HT1080 (cell line): ENCODE results near the gene LGALS7B. TPM values are rescaled to one million over a fixed set of nuclear protein-coding genes. Genes with fewer than 3 reads are reported as not detected.
"Not testable (repeated sequence)": the region's sequence is repeated elsewhere in the genome, so short reads cannot be mapped to it uniquely, and the experiment has no call there.

Source experiments
- DNase-seq: peaks from one replicate; pipeline ENCODE4 v3.0.0-alpha.2; 2015; ENCODE audit warnings: low read depth
- total RNA-seq: library from RNA; depleted of rRNA; stranded (reverse); fragments of >200 nt; shearing (Covaris generic); gene quantifications from 2 replicates; pipeline ENCODE4 v1.2.3, GENCODE V29; 2014

LGALS7B gene
- total RNA-seq, 1 experiment from 2014 or later = not detected

DNA sequence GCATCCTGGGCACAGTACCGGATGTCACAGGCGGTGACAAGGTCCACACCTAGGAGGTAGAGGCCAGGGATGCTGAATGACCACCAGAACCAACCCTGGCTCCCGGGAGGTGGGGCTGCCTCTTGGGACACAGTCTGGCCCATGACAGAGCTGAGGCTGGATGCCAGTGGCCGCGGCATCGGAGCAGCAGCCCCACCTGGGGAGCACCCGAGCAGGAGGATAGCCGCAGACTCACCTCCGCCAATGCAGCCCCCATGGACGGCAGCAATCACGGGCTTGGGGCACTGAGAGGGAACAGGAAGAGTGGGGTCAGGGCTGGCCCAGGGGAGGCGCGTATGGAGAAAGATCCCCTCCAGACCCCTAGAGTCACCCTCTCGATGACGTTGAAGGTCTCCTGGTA lies 28.1 kb downstream of the LGALS7B start:
- DNase-seq = no peak

DNA sequence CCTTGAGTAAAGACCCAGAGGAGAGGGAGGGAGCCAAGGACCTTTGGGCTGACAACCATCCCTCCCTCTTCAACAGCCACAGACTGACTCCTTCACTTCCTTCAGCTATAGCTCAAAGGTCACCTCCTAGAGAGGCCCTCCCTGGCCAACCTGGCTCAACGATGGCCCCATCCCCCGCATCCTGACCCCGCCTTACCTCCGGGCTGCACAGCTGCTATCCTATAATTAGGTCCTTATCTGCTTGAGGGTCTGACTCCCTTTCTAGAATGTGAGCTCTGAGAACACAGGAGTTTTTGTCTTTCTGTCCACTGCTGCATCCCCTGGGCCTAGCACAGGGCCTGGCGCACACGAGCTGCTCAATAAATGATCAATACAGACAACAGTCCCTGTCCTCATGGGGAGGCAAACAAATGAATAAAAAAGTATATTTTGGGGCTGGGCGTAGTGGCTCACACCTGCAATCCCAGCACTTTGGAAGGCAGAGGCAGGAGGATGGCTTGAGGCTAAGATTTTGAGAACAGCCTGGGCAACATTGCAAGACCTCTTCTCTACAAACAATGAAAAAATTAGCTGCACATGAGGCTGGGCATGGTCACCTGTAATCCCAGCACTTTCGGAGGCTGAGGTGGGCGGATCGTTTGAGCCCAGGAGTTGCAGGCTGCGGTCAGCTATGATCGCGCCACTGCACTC lies 30.4 kb downstream of the LGALS7B start:
- DNase-seq = no peak

DNA sequence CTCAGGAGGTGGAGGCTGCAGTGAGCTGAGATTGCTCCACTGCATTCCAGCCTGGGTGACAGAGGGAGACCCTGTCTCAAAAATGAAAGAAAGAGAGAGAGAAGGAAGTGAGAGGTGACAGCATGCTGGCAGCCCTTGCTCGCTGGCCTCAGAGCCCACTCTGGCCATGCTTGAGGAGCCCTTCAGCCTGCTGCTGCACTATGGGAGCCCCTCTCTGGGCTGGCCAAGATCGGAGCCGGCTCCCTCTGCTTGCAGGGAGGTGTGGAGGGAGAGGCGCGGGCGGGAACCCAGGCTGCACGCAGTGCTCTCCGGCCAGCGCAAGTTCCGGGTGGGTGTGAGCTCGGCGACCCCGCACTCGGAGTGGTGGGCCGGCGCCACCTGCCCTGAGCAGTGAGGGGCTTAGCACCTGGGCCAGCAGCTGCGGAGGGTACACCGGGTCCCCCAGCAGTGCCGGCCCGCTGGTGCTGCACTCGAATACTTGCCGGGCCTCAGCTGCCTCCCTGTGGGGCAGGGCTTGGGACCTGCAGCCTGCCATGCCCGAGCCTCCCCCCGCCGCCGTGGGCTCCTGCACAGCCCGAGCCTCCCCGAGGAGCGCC lies 32.3 kb downstream of the LGALS7B start:
- not testable (repeated sequence) for DNase-seq

GRCh38 chr19:38825936-38826335 lies 36.9 kb downstream of the LGALS7B start:
- not testable (repeated sequence) for DNase-seq

DNA sequence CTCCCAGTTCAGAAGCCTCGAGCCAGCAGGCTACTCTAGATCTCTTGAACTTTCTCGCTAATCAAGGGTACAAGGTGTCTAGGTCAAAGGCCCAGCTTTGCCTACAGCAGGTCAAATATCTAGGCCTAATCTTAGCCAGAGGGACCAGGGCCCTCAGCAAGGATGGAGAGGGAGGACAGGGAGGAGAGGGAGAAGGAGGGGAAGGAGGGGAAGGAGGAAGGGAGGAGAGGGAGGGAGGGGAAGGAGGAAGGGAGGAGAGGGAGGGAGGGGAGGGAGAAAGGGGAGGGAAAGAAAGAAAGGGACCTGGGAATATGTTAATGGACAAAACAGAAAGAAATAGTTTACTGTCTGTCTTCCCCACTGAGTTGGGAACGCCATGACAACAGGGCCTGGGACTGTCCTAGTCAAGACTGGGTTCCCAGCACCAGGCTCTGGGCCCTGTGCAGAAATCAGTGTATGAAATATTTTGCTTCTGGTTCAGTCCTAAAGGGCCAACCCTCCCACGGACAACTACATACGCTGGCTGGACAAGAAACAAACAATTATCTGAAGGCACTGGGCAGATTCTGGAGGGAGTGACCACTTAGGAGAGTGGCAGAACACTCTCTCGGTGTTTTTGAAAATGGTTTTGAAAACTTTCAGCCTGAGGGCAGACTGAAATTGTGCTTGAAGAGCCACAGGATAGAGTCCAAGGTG lies 38.0 kb downstream of the LGALS7B start:
- DNase-seq = no peak

GRCh38 chr19:38829203-38829602 lies 40.2 kb downstream of the LGALS7B start:
- not testable (repeated sequence) for DNase-seq

DNA sequence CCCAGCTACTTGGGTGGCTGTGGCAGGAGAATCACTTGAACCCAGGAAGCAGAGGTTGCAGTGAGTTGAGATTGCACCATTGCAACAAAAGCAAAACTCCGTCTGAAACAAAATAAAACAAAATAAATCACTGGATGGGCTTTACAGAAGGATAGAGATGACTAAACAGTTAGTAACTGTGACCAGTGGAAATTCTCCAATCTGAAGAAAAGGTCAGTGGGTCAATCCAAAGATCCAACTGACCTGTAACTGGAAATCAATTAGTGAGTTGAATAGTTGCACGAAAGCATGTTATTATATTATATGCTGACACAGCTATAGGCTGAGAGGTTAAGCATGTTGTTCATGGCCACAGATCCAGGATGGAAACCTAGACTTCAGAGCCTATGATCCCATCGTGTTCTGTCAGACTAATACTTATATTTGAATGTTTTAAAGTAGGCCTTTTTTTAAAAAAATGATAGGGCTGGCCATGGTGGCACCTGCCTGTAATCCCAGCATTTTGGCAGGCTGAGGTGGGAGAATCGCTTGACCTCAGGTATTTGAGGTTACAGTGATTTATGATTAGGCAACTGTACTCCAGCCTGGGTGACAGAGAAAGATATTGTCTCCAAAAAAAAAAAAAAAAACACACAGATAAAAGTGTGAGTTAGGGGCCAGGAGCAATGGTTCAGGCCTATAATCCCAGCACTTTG lies 41.2 kb downstream of the LGALS7B start:
- DNase-seq = no peak

- DNase-seq = peak; percentile 64
Measured at GRCh38 chr19:38831142-38831605, 42.2 kb downstream of the LGALS7B start.

GRCh38 chr19:38833092-38833425 lies 44.1 kb downstream of the LGALS7B start:
- no peak for DNase-seq

GRCh38 chr19:38834104-38834490 lies 45.1 kb downstream of the LGALS7B start:
- no peak for DNase-seq

DNA sequence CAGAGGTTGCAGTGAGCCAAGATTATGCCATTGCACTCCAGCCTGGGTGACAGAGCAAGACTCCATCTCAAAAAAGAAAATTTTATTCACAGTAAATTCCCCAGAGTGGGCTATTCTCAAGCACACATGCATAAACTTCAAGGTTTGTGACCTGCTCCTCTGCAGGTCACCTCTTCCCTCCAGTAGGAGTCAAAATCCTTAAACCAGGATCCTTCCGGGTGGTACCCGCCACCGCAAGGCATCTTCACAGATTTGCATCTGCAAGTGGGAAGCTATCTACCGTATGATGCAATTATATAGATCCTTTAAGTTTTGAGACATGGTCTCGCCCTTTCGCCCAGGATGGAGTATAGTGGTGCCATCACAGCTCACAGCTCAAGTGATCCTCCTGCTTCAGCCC lies 45.6 kb downstream of the LGALS7B start:
- no peak for DNase-seq

DNA sequence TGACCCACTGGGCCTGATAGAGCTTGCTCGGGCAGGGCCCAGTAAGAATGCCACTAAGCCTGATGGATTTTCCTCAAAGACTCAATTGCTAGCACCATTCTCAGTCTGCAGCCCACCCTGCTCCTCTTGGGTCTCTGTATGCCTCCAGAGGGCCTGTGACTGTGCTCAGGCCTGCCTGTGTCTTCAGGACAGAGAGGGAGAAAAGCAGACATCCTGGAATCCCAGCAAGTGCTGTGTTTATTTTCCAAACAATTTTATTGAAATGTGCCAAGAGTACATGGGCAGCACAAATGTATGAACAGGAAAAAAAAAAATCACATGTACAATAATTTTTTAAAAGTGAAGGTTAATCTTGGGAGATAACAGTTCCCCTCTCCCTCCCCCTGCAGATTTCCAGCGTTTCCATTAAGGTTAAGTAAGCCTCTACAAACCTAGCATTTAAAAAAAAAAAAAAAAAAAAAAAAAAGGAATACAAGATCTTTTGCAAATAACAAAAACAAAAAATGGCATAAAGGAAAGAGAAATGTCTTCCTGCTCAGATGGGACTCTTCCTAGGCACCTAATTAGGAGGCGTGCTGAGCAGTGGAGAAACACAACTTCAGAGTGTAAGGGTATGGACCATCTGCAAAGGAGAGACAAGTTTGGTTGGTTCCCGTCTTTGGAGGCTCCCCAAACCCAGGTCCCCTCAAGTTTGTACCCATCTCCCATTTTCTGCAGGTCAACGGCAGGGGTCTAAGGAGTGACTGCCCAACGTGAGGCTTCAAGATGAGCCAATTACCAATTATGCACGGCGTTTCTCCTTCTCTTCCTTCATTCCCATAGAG lies 47.4 kb downstream of the LGALS7B start:
- no peak for DNase-seq

- DNase-seq = no peak
Measured at GRCh38 chr19:38836983-38837626, 48.1 kb downstream of the LGALS7B start.

DNA sequence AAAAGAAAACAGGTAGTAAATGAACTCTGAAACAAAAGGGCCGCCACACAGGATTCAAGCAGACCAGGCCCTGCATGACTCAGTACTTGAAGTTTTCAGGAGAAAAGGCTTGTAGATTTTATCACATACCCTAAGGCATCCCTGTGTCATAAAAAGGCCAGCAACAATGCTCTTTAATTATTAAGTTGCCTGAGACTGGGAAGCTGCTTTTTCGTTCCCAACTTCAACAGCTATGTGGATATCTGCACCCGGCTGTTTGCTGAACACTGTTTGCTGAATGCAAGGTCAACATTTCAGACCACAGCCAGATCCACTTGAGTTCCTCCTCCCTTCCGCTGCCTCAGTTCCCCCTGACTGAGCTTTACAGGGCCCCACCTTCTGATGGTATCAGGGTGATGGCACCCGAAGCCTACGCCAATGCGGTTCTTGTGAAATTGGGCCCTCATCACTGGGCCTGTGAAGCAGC lies 48.7 kb downstream of the LGALS7B start:
- DNase-seq = no peak

- no peak for DNase-seq
Measured at GRCh38 chr19:38838208-38838985, 49.4 kb downstream of the LGALS7B start.

DNA sequence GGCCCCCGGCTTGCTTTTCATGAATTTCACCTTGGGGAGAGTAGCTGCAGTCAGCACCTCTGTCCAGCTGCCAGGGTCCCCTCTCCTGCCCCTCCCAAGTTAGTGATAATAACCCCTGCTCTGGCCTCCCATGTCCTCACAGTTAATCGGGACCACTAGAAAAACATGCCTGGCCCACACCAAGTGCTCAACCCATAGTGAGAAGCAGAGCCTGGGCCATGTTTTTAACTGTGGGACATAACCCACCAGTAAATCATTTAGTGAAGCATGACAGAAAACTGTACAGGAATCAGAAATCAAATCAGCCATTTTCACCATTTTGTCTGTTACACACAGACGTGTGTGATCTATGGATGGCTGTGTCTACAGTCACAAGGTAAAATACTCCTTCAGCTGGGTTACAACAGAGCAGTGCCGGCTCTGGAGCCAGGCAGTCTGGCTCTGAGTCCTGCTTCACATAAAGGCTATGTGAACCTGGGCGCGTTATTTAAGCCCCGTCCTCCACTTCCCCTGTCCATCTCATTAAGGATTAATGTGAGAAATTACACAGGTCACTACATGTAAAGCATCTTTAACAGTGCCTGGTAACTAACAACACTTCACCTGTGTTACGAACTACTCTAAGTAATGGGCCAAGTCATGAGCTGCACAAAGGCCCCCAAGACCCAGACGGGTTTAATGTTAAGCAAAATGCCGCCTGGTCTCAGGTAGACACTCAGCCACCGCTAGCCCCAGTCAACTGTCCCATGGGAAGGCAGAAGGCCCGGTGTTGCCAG lies 50.2 kb downstream of the LGALS7B start:
- DNase-seq = no peak

DNA sequence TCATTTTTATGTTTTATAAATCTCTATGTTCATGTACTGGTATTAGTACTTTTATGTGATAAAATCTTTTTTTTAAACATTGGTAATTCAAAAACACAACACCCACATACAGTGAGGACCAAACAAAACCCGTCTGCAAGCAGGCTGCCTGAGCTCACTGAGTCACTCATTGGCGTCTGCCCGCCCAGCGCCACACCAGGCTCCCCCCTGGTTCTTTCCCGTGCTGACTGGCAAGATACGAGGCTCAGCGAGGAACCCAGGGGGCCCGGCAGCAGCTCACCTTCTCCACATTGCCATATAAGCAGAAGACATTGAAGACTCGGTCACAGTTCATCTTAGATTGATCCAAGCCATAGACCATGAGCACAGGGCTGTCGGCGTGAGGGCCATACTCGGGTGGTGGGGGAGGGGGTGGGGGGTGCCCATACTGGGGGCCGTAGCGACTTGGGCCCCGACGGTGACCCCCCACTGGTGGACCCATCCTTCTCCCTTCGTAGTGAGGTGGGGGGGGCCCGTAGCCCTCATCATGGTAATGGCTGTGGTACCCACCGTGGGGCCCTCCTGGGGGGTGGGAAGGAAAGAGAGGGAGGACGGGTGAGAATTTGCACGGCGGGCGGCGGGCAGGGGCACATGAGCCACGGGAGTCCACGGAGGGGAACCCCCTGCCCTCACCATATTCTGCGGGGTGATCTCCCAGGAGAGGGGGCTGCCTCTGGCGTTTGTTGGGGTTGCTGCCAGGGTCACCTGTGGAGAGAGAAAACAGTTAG lies 51.0 kb downstream of the LGALS7B start:
- DNase-seq = no peak

GRCh38 chr19:38840583-38840968 lies 51.6 kb downstream of the LGALS7B start:
- DNase-seq = no peak
